GM12891 (cell line): ENCODE measurements around the gene SH3RF2.

Experiments
- DNase-seq: peaks from one replicate; pipeline ENCODE4 v3.0.0; 2011; ENCODE audit warnings: low spot score; ENCODE audit not compliant: insufficient read length
- FAIRE-seq: peaks from 2 replicates; lab custom pipeline; 2011; peaks lifted over from hg19 to GRCh38; lab: Jason Lieb, UNC
- PAX5 ChIP-seq: IDR thresholded peaks from 2 replicates; pipeline ENCODE4 v1.6.1; 2011; ENCODE audit warnings: low read length, moderate library complexity, mild to moderate bottlenecking; ENCODE audit not compliant: insufficient read depth, severe bottlenecking
- POLR2A ChIP-seq: IDR thresholded peaks from 2 replicates; pipeline ENCODE4 v1.6.1; 2011; ENCODE audit warnings: low read depth, low read length, control low read depth
- POLR2AphosphoS5 ChIP-seq: IDR thresholded peaks from 2 replicates; pipeline ENCODE4 v1.6.1; 2011; ENCODE audit warnings: low read depth, low read length, control low read depth
- POU2F2 ChIP-seq: IDR thresholded peaks from 2 replicates; pipeline ENCODE4 v1.6.1; 2011; ENCODE audit warnings: low read depth, mild to moderate bottlenecking, control low read depth, low read length, moderate library complexity
- SPI1 ChIP-seq: IDR thresholded peaks from 2 replicates; pipeline ENCODE4 v1.6.1; 2011; ENCODE audit warnings: low read depth, low read length, control low read depth
- TAF1 ChIP-seq: IDR thresholded peaks from 2 replicates; pipeline ENCODE4 v1.6.1; 2011; ENCODE audit warnings: low read depth, low read length, control low read depth

The SH3RF2 gene

DNA sequence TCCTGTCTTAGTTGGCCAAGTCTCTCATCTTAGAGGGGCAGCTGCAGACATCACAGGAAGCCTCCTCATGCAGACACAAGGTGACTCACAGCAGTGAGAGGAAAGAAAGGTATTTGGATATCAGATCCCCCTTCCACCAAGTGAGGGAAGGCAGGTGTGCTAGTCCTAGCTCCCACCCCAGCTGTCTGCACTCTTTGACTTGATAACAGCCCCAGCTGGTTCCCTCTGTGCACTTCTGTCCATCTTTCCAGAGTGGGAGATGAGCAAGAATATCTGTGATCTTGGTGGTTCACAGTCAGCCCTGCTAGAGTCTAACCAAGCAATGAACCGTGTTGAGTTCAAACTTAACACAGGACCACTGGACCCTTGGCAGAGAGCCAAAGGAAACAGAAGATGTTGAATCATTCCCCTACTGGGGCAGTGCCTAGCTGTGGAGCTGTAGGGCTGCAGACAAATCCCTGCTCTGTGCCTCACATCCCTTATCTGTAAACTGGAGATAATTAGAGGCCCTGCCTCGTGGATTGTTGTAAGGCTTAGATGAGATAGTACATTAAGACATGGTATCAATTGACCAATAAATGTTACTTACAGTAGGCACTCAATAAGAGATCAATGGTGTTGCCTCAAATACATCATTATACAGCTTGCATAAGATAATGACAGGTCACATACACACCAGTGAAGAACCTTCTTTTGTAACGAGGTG is 39.1 kb downstream of the SH3RF2 start:
- no peak for FAIRE-seq
- DNase-seq, result no peak
- TF ChIP-seq POLR2AphosphoS5 (no peak), TAF1 (no peak), POLR2A (no peak), SPI1 (no peak), POU2F2 (no peak), PAX5 (no peak)

DNA sequence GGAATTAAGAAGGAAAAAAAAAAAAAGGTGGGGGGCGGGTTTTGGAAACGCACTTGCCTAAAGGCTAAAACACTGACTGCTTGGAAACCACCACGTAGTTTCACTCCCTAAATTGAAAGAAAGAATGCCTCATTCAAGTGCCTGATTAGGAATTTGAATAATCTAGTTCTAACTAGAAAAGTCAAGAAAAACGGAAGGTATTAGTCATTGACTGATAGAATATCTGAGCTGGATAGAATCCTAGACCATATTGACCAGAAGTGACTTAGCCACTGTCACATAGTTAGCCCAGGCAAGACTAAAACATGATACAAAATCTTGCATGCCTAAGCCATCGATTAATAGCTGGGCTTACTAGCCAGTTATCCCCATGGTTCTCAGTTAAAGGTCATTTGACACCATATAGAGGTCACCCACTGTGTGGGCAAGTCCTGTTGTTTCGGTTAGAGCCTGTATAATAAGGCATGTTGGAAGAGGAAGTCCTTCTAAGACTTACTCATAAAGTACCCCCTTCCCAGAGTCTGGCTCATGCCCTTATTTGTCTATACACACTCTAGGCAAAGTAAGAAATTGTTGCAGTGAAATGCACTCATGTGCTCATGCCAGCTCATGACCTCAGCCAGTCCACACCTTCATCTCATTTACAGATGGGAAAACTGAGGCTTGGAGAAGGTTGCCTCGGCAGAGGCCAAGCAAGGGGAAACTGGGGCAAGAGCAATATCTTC is 40.2 kb downstream of the SH3RF2 start:
- DNase-seq (no peak), FAIRE-seq (no peak)
- no peak for TF ChIP-seq POU2F2
- TF ChIP-seq POLR2AphosphoS5, result no peak
- no peak for TF ChIP-seq PAX5
- TF ChIP-seq SPI1, result no peak

DNA sequence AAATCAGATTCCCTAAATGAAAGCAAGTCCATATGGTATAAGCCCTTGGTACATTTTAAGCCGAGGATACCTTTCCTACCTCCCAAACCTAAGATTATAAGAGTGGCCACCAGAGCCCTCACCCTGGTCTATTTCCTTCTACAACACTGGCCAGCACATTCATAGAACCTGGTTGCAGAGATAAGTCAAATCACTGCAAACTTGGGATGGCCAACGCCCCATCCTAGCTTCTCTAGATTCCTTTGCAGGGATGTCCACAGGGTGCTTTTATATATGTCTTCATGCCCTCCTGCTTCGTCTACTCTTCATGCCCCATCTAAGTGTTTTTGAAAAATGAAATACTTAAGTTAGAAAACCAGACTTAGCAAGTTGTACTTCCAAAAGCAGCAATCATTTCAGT is 41.8 kb downstream of the SH3RF2 start:
- no peak for DNase-seq
- no peak for FAIRE-seq
- TF ChIP-seq TAF1 (no peak), POLR2A (no peak), SPI1 (no peak), PAX5 (no peak)

DNA sequence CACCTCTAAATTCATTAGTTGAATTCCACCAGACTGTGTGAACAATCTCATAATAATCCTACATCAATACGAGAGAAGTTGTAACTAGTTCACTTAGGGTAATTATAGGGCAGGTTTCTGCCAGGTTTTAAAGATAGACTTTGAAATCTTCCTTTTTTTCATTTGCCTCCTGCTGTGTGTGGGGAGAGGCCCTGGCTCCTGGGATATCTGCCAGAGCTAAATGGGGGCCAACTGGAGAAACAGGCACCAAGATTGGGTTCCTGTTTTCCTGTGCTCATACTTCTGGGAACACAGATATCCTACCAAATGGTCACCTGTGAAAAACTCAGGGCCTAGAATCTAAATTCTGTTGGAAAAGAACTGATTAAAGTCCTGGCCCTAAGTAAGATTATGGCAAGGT is 42.3 kb downstream of the SH3RF2 start:
- no peak for FAIRE-seq
- TF ChIP-seq POU2F2 (no peak), POLR2AphosphoS5 (no peak)

DNA sequence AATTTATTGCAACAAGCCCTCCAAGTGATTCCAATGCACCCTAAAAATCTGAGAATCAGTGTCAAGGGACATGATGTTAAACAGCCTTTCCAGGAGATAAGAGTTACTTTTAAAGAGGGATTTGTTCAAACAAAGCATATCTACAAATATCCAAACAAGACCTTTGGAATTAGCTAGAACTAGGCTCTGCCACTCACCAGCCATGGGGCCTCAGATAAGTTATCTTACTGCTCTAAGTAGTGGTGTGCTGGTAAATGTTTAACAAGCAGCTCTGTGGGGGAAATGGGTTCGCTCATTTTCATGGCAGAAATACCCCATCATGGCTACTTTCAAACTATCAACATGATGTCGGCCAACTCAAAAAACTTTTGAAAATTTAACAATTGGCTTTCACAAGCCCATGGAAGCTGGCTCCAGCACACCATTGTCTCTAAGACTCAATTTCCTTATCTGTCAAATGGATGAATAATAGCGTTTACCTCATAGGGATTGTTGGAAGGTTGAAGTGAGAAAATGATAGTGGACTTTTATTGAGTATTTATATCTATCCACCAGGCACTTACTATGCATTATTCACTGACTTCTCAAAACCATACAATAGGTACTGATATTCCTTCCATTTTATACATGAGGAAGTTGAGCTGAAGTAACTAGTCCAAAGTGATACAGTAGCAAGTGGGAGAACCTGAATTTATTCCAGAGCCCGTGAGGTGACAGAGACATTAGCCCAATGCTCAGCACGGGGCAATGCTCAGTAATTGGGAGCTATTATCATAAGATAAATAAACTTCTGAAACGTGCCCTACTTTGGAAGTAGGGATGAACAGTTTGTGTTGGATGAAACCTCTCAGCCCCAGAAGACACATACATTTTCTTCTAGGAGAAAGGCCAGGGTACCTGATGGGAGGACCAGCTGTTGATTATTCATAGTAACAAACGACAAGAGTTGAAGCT is 43.2 kb downstream of the SH3RF2 start:
- TF ChIP-seq POLR2A, result no peak
- TF ChIP-seq POLR2AphosphoS5, result no peak
- TF ChIP-seq PAX5, result no peak
- TF ChIP-seq SPI1, result no peak
- no peak for TF ChIP-seq TAF1
- TF ChIP-seq POU2F2, result no peak
- no peak for FAIRE-seq
- DNase-seq, result no peak

More for the DNA sequence above, 42.3 kb downstream of the SH3RF2 start:
- DNase-seq, result no peak

DNA sequence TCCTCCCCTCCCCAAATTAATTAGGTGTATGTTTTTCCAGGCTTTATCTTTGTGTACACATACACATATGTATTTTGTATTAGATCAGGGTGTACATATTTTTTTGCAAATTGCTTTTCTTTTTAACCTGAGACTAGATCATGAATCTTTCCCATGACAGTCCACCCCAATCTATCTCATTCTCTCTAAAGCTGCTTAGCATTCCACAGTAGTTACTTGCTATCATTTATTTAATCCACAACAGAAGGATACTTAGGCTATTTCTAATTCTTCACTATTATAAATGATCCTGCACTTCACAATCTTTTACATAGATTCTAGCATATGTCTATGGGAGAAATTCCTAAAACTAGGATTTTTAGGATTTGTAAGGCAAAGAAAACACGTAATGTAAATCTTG is 43.9 kb downstream of the SH3RF2 start:
- FAIRE-seq (no peak), DNase-seq (no peak)
- TF ChIP-seq TAF1 (no peak), PAX5 (no peak), POLR2A (no peak), SPI1 (no peak), POLR2AphosphoS5 (no peak), POU2F2 (no peak)

DNA sequence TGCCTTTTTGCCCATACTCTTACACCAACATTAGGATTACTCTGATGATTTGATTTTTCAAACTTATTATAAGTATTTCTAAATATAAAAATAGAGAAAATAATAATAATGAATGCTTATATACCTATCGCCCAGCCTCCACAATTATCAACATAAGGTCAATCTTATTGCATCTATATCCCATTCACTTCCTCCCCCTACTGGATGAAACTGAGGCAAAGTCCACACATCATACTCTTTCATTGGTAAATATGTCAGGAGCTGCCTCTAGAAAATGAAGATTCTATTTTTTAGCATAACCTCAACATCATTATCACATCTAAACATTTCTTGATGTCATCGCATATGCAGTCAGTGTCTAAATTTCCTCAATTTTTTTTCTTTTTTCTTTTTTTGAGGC is 44.3 kb downstream of the SH3RF2 start:
- no peak for FAIRE-seq
- DNase-seq, result no peak
- no peak for TF ChIP-seq POLR2A
- no peak for TF ChIP-seq PAX5
- no peak for TF ChIP-seq TAF1
- TF ChIP-seq POLR2AphosphoS5, result no peak
- TF ChIP-seq POU2F2, result no peak
- no peak for TF ChIP-seq SPI1

DNA sequence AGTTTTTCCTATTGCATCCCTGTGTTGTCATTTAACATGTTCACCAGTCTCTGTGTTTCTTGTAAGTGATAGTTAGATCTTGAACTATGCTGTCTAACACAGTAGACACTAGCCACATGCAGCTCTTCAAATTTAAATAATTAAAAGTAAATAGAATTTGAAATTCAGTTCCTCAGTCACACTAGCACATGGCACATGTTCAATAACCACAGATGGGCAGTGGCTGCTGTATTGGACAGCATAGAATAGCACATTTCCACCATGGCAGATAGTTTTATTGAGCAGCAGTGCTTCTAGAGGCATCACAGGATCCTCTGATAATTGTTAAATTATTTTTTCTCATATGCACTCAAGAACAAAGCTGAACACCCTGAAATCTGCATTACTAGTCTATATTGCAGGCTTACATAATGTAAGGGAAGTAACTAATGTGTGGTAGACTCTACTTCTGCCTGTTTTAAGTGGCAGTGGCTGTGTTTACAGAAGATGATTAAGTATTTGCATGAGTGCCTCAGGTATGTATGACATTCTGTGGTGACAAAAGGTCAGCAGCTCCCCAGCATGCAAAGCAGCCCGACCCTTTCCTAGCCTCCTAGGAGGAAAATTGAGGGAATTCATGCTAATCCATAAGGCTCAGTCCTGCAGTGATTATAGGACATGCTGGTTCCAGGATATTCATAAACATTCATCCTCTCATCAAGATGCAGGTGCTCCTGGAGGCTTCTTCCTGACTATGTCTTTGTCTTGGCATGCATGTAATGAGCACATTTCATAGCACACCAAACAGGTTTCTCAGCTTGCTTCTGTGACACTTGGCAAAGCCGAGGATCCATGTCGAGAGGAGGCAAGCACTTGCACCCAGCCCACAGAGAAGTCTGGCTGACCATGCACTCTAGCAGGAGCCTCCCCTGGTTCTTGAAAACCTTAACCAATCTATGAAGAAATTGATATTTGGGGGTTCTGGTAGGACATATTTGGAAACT is 45.5 kb downstream of the SH3RF2 start:
- FAIRE-seq (no peak), DNase-seq (no peak)

More for the DNA sequence above, 45.5 kb downstream of the SH3RF2 start:
- TF ChIP-seq POU2F2 (no peak), PAX5 (no peak), TAF1 (no peak), POLR2A (no peak), POLR2AphosphoS5 (no peak), SPI1 (no peak)
